Prostate gland (tissue), 2 donors: Measurements from ENCODE around the gene NUAK2. TPM values are rescaled to one million over a fixed set of nuclear protein-coding genes. Genes with fewer than 3 reads are reported as not detected.

Experiments
- DNase-seq: peaks from one replicate; pipeline ENCODE4 v3.0.0-alpha.2; 2019; ENCODE audit warnings: low spot score
- H3K27ac ChIP-seq, 2 donors: fragments of 200-600 bp; sonication (generic); 2 replicates each; pipeline ENCODE4 v1.5.1; 2017 to 2019
- H3K27me3 ChIP-seq: fragments of 200-600 bp; sonication (generic); replicated peaks from 2 replicates; pipeline ENCODE4 v1.5.1; 2019; ENCODE audit not compliant: insufficient read depth
- H3K36me3 ChIP-seq, 2 donors: fragments of 200-600 bp; sonication (generic); 1 replicate in 1 of 2; 2 replicates in 1 of 2; pipeline versions ENCODE4 v1.5.1 to v1.8.1; 2017 to 2019
- H3K4me1 ChIP-seq: fragments of 200-600 bp; sonication (generic); replicated peaks from 2 replicates; pipeline ENCODE4 v1.5.1; 2019
- H3K4me3 ChIP-seq, 2 donors: fragments of 200-600 bp; sonication (generic); 2 replicates each; pipeline ENCODE4 v1.5.1; 2017 to 2019
- H3K9me3 ChIP-seq: fragments of 200-600 bp; sonication (generic); 2 replicates; pipeline ENCODE4 v1.5.1; 2017
- POLR2A ChIP-seq: fragments of 450-650 bp; IDR thresholded peaks from one replicate; pipeline ENCODE4 v1.6.1; 2016; ENCODE audit warnings: antibody characterized with exemption, mild to moderate bottlenecking
- POLR2AphosphoS5 ChIP-seq: sonication (generic); formaldehyde crosslinking; IDR thresholded peaks from one replicate; pipeline ENCODE4 v1.6.1; 2017; ENCODE audit warnings: antibody characterized with exemption
- WGBS: methylation state at CpG from one replicate; pipeline ENCODE4 v1.1.5; 2018; 5-methylcytosine and 5-hydroxymethylcytosine counted together
- intact Hi-C: fragments of 100-400 bp; cut with DNase I; formaldehyde crosslinking; loops from one replicate; pipeline ENCODE4 v1.14.2; 2022
- total RNA-seq, 2 donors: library from RNA; depleted of rRNA; stranded (reverse); fragments of >200 nt; gene quantifications; one replicate each; pipeline ENCODE4 v1.1.0, GENCODE V29; 2016
- TF ChIP-seq, protein P1 (sequence below), 4 experiments: fragments of 200-600 bp in 2 of 4; fragments of 450-650 bp in 2 of 4; sonication (generic) in 2 of 4; IDR thresholded peaks; 1 replicate in 3 of 4; 2 replicates in 1 of 4; pipeline ENCODE4 v1.5.1; 2016 to 2019; ENCODE audit warnings: antibody characterized with exemption in 4 of 4, mild to moderate bottlenecking in 2 of 4, moderate library complexity in 2 of 4

The NUAK2 gene
- total RNA-seq, 2 donors from 2014 or later, result 3.7 to 20.0 TPM

DNA sequence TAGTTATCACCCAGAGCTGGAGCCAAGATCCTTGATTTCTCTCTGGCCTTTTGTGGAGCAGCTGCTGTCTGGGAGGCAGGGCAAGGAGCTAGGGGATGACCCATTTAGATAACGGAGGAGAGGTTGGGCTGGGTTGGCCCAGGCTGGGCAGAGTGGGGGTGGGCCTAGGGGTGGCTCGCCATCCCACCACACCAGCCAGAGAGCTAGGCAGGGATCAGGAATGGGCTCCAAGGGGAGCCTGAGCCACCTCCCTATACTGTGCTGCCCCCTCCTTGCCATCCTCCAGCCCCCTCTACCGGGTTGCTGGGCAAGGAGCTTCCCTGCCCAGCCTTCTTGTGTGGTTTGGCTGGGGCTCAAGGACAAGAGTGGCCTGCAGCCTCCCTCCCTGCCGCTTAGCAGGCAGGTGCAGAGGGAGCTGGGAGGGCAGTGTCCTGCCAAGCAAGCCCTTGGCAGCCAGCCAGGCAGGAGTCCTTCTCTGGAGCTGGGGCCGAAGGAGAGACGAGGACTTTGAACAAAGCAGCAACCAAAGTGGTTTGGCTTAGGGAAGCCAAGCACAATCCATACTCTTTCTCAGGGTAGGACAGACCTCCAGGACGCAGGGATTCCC lies 4.1 kb downstream of the NUAK2 start:
- WGBS, result 22% methylated on average over 7 of the region's 7 CpGs
- no peaks in the 10 kb centered on the region for H3K9me3 ChIP-seq
- DNase-seq, result peak; percentile 88
- intact Hi-C loops, result no loop called here
- H3K4me3 ChIP-seq, result no peak overlapping the region
- TF ChIP-seq POLR2A, result no peak
- TF ChIP-seq, protein P1, sequence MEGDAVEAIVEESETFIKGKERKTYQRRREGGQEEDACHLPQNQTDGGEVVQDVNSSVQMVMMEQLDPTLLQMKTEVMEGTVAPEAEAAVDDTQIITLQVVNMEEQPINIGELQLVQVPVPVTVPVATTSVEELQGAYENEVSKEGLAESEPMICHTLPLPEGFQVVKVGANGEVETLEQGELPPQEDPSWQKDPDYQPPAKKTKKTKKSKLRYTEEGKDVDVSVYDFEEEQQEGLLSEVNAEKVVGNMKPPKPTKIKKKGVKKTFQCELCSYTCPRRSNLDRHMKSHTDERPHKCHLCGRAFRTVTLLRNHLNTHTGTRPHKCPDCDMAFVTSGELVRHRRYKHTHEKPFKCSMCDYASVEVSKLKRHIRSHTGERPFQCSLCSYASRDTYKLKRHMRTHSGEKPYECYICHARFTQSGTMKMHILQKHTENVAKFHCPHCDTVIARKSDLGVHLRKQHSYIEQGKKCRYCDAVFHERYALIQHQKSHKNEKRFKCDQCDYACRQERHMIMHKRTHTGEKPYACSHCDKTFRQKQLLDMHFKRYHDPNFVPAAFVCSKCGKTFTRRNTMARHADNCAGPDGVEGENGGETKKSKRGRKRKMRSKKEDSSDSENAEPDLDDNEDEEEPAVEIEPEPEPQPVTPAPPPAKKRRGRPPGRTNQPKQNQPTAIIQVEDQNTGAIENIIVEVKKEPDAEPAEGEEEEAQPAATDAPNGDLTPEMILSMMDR (IDR thresholded peaks at IDR 0.05), result peak in 1 of 4 experiments; percentile 22
- peak; percentile 92 for TF ChIP-seq POLR2AphosphoS5
- no peaks in the 10 kb centered on the region for H3K27me3 ChIP-seq
- H3K36me3 ChIP-seq, result no peaks in the 10 kb centered on the region
- peak overlapping the region; percentile 26 to 61 for H3K27ac ChIP-seq
- H3K4me1 ChIP-seq, result peaks cover 38% of the 10 kb centered on the region

DNA sequence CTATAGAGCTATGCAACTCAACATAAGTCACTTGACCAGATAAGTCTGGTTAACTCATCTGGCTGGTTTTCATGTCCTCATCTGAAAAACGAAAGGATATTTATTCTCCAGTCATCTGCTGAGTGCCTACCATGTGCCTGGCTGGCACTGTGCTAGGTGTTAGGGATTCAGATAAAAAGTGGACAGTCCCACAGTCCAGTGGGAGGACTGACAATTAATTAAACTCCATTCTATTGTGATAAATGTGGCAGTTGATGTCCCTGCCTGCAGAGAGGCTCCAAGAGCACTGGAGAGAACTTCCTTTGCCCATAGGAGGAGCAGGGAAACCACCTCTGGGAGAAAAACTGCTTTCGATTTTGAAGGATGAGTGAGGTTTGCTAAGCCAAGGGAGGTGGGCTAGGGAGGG lies 5.4 kb downstream of the NUAK2 start:
- Histone ChIP-seq H3K27ac (no peak overlapping the region), H3K4me3 (no peak overlapping the region), H3K4me1 (peaks cover 38% of the 10 kb centered on the region), H3K36me3 (peaks cover 0 to 3% of the 10 kb centered on the region in 2 donors), H3K9me3 (no peaks in the 10 kb centered on the region), H3K27me3 (no peaks in the 10 kb centered on the region)
- WGBS, result 22% methylated on average over 2 of the region's 2 CpGs
- intact Hi-C loops, result no loop called here
- no peak for TF ChIP-seq POLR2AphosphoS5
- TF ChIP-seq, protein P1 (IDR thresholded peaks at IDR 0.05), result no peak
- TF ChIP-seq POLR2A, result no peak
- DNase-seq, result no peak

DNA sequence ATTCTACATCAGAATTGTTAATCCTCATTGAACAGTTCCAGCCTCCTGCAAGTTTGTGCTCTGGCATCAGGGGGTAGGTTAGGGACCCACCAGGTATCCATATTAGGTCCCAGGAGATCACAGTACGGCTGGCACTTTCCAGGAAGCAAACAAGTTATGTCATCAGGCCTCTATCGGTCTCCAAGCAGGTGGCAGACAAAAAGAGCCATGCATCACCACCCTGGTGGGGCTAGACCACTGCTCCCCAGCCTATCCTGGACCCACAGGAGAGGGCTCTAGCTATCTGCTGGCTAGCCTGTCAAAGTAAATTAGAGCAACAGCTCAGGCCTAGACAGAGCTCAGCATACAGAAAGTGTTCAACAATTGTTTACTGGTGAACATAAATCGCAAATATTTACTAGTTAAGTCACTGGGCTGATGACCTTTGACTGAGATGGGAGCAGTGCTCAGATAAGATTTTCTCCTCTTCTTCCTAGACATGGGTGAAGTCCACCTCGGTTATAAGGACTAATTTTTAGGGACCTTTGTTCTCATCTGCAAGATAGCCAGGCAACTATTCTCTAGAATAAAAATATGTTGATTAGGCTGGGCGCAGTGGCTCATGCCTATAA lies 6.4 kb downstream of the NUAK2 start:
- no peak for DNase-seq
- H3K9me3 ChIP-seq, result no peaks in the 10 kb centered on the region
- TF ChIP-seq, protein P1 (IDR thresholded peaks at IDR 0.05), result no peak
- no peak for TF ChIP-seq POLR2AphosphoS5
- no peak for TF ChIP-seq POLR2A
- intact Hi-C loops, result no loop called here
- H3K36me3 ChIP-seq, result peaks cover 0 to 9% of the 10 kb centered on the region in 2 donors
- no peak overlapping the region for H3K27ac ChIP-seq
- 90% methylated on average over 5 of the region's 5 CpGs for WGBS
- H3K27me3 ChIP-seq, result no peaks in the 10 kb centered on the region
- H3K4me1 ChIP-seq, result peaks cover 38% of the 10 kb centered on the region
- no peak overlapping the region for H3K4me3 ChIP-seq

DNA sequence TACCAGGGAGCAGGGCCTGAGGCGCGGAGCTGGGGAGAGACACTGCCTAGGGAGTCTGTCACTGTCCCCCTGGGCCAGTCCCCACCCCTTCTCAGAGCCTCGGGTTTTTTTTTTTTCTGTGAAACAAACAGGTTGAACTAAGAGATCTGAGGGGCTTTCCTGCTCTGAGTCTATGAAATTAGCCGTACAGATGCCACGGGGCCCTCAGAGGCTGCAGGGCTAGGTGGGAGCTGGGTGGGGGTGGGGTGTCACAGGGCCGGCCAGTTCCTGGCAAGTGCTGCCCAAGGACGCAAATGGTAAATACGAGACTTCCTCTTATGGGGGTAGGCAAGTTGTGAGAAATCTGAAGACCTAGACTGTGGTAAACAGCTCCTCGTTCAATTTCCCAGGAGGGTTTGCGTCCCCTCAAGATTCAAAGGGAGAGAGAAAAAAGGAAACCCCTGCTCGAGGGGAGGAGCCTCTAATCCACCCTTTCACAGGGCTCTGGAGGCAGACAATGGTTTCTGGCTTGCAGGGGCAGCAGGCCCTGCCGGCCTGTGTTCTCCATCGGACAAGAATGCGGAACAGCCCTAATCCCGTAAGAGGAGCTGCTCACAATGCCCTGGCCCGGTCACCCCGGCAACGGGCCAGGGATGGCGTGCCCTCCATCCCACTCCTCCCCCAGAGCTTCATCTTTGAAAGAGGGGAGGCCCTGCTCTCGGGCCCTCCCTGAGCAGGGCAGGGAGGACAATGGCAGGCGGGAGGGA lies 7.8 kb downstream of the NUAK2 start:
- intact Hi-C loops, result no loop called here
- Histone ChIP-seq H3K36me3 (peaks cover 0 to 9% of the 10 kb centered on the region in 2 donors), H3K4me3 (no peak overlapping the region), H3K27ac (peak overlapping the region; percentile 50 to 54), H3K27me3 (no peaks in the 10 kb centered on the region), H3K9me3 (no peaks in the 10 kb centered on the region), H3K4me1 (peaks cover 31% of the 10 kb centered on the region)
- DNase-seq, result peak; percentile 35
- 10% methylated on average over 21 of the region's 21 CpGs for WGBS
- TF ChIP-seq, protein P1 (IDR thresholded peaks at IDR 0.05), result no peak
- TF ChIP-seq POLR2A (peak; percentile 4), POLR2AphosphoS5 (peak; percentile 33)
